RWPE1 (cell line): Measurements from ENCODE around the gene TCERG1L.

ENCODE experiments used
- CTCF ChIA-PET: fragments of 350-600 bp; sonication (Branson Sonifier 250); formaldehyde crosslinking; extraction: SDS; loops from one replicate; lab custom pipeline; 2021; lab: Yijun Ruan, JAX
- POLR2A ChIA-PET: fragments of 400-600 bp; formaldehyde crosslinking; extraction: SDS; loops from one replicate; lab custom pipeline; 2020; ENCODE audit warnings: antibody characterized with exemption; ENCODE audit not compliant: low non-redundant PET; lab: Yijun Ruan, JAX
- DNase-seq: peaks from one replicate; pipeline ENCODE4 v3.0.0; 2012; ENCODE audit warnings: low spot score
- H3K27ac ChIP-seq: fragments of 450-650 bp; 2 replicates; pipeline ENCODE4 v1.5.1; 2017
- TF ChIP-seq, protein P1 (sequence below): fragments of 450-650 bp; conservative IDR thresholded peaks from 2 replicates; pipeline ENCODE4 v1.5.1; 2017; ENCODE audit warnings: low read depth, mild to moderate bottlenecking

The TCERG1L gene

DNA sequence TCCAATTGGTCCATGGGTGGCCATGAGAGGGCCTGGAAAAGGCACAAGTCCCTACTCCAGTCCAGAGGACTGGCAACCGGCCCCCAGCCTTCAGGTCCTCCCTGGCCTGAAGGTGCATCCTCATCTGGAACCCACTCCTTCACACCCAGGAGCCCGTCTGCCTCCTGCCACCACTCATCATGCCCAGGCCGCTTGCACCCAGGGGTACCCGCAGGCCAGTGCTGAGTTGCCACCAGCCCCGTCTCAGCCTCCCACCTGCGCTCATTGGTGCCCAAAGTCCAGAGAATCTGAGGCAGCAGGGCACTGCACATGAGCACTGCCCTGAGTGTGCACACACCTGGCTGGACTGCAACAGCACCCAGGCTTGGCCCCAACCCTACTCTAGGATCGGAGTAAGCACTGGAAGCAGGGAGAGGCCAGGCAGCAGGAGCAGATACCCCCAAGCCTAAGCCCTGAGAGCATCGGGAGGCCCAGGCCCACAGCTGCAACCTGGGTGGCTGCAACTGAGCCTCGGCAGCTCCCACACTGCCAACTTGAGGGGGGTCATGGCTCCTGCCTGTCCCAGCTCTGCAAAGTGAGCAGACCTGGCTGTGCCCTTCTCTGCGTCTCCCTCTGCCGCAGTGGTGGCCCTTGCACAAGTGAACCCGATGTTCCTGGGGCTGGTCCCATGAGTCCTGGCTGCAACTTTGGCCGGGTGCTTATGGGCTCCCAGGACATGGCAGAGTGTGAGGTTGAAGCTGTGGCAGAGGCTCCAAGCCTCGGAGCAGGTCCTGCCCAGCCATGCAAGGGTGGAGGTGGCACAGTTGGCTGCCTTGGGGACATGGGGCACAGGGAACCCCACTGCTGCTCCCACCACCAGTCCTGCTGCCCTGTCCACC lies 44.3 kb downstream of the TCERG1L start:
- TF ChIP-seq, protein P1, sequence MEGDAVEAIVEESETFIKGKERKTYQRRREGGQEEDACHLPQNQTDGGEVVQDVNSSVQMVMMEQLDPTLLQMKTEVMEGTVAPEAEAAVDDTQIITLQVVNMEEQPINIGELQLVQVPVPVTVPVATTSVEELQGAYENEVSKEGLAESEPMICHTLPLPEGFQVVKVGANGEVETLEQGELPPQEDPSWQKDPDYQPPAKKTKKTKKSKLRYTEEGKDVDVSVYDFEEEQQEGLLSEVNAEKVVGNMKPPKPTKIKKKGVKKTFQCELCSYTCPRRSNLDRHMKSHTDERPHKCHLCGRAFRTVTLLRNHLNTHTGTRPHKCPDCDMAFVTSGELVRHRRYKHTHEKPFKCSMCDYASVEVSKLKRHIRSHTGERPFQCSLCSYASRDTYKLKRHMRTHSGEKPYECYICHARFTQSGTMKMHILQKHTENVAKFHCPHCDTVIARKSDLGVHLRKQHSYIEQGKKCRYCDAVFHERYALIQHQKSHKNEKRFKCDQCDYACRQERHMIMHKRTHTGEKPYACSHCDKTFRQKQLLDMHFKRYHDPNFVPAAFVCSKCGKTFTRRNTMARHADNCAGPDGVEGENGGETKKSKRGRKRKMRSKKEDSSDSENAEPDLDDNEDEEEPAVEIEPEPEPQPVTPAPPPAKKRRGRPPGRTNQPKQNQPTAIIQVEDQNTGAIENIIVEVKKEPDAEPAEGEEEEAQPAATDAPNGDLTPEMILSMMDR, result no peak
- ChIA-PET CTCF (no interaction called here), POLR2A (no interaction called here)
- H3K27ac ChIP-seq, result no peak overlapping the region
- no peak for DNase-seq

DNA sequence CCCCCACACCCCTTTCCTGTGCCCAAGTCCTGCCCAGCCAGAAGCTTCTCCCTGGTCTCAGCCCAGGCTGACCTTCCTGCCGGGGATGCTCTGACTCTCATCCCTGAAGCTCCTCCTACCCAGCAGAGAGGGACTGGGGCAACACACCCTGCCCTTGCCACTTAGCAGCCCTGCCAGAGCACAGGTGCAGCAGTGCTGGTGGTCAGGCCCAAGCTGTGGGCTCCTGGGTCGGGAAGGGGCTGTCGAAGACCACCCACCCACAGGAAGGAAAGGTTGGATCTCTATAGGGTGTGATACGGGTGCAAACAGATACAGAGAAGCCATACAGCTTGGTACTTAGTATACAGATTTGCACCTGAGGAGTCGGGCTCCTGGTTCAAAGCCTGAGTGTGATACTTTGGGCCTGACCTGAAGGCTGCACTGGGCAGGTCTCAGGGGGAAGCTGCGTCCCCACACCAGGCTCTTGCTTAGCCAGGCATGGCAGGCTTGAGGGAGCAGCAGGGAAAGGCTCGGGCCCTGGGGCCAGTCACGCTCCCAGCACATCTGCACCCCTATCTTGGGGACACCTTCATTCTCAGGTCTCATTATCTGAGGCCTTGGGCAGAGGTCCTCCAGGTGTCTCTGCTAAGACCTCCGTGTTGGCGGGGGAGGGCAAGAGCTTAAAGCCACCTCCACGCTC lies 47.3 kb downstream of the TCERG1L start:
- POLR2A ChIA-PET, result no interaction called here
- CTCF ChIA-PET, result interaction anchor here (0.6 kb wide), 1 partner anchor 303 kb away, joined by 3 read pairs; no protein-coding TSS in a partner anchor
- no peak overlapping the region for H3K27ac ChIP-seq
- no peak for DNase-seq
- TF ChIP-seq, protein P1, result no peak

DNA sequence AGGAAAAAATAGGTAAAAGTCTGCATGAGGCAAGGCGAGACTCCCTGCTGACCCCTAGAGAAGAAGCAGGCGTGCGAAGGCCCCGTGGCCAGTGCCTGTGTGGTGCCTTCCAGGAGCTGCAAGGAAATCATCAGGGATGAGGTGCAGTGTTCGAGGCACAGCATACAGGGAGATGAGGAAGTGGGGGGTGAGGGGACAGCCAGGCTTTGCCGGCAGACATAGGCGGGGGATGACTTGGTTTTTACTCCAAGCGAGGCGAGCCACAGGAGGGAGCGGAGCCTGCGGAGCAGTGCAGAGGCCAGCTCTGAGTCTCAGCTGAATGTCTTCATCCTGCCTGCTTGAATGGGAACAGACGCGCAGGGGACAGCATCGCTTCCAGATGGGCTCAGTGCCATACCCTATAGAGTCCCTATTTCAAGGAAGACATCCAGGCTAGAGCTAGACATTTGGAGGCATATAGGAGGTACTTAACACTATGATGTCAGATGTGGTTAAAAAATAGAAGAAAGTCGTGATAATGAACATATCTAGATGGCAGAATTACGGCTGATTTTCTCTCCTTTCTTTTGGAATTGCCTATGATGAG lies 49.5 kb downstream of the TCERG1L start:
- TF ChIP-seq, protein P1, result no peak
- no peak overlapping the region for H3K27ac ChIP-seq
- no peak for DNase-seq
- ChIA-PET CTCF (interaction anchor here (0.6 kb wide), 1 partner anchor 1896 kb away, joined by 3 read pairs; no protein-coding TSS in a partner anchor), POLR2A (no interaction called here)

DNA sequence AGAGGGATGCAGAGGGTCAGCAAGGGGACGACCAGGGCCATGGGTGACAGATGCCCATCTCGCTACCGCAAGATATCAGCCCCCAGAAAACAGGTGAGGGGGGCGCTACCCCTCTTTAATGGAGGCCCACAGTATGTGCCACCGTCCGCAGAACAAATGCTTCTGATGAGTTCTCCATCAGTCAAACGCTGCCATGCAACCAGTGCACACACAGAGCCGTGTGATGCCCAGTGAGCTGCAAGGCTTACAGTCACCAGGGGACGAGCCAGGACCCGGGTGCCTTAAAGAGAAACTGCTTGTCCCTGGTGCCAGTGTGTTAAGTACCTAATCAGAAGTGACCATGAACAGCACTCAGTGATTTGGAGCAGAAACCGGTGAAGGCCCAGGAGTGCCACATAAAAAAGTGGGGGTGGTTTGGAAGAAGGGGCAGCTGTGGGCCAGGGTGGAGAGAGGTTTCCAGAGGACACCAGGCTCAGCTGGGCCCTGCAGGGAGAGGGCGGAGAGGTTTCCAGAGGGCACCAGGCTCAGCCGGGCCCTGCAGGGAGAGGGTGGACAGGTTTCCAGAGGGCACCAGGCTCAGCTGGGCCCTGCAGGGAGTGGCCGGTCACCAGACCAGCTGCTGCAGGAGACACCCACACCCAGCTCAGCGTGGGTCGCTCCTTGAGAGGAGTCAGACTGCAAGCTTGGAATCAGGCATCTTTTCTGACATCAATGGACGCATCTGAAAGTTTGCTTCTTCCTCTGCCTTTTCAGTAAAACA lies 50.9 kb downstream of the TCERG1L start:
- TF ChIP-seq, protein P1, result no peak
- DNase-seq, result no peak
- no peak overlapping the region for H3K27ac ChIP-seq
- CTCF ChIA-PET, result no interaction called here
- POLR2A ChIA-PET, result no interaction called here

DNA sequence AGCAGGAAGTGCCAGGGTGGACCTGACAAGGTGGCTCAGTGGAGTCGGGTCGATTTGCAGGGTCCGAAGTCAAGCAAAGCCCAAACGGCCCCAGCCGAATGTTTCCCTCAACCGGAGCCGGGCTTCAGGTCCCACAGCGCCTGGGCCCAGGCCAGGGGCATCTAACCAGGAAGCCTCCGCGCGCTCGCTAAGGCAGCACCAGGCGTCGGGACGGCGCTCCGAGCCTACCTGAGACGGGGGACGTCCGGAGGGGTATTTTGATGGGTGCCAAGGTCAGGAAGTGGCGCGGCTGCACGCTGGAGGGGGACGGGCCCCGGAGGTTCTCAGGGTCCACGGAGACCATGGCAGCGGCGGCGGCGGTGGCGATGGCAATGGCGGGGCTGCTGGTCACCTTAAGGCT lies 51.5 kb downstream of the TCERG1L start:
- ChIA-PET CTCF (no interaction called here), POLR2A (no interaction called here)
- H3K27ac ChIP-seq, result no peak overlapping the region
- TF ChIP-seq, protein P1, result no peak
- no peak for DNase-seq

DNA sequence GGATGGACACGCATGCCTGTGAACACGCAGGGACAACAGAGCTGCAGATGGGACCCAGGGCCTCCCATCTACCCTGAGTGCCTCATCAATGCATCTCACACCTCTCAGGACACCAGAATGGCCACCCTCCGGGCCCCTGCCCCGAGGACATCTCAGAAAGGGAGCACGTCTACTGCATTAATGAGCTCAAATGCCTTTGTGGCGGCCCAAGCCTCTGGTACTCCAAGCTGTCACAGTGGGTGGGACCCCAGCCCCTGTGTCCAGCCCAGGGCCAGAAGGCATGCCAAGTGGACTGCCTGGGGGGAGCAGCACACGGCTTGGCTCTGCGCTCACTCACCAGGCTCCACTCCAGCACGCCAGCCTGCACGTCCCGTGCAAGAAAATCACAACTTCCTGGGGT lies 52.0 kb downstream of the TCERG1L start:
- TF ChIP-seq, protein P1, result no peak
- DNase-seq, result no peak
- CTCF ChIA-PET, result no interaction called here
- POLR2A ChIA-PET, result no interaction called here
- H3K27ac ChIP-seq, result no peak overlapping the region
